ENCODE data around the gene CUX1.
"Not testable (repeated sequence)": the region's sequence is repeated elsewhere in the genome, so short reads cannot be mapped to it uniquely, and the experiment has no call there.

CUX1 gene

DNA sequence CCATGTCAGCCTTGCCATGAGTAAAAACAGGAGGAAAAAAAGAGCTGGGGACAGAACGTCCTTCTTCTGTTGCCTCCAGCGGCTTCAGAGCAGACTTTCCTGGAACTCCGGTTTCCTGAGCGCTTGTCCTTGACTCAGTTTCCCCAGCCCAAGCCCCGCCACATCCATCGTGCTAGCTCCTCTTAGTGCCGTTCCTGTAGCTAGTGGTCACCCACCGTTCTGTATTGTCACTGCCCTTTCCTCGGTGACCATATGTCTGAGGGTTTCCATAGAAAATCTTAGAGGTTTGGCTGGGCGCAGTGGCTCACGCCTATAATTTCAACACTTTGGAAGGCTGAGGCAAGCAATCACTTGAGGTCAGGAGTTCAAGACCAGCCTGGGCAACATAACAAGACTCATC lies 100.1 kb downstream of the CUX1 start:
- no peak for DNase-seq (ENCODE audit: low read depth)

DNA sequence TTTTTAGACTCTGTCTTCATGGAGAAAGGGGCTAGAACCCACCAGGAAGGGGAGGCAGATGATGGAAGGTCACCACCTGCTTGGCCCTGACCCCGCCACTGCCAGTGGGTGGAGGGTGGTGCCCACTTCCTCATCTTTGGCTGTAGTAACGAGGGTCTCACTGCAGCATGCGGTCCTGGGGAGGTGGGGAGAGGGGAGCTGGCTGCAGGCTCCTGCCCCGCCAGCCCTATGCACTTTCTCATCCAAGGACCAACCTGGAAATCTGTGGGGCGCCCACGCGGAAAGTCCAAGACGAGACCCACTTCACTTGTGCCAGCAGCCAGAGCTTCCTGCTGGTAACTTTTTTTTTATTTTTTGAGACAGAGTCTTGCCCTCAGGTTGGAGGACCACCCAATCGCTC lies 101.0 kb downstream of the CUX1 start:
- DNase-seq (ENCODE audit: low read depth), result no peak

DNA sequence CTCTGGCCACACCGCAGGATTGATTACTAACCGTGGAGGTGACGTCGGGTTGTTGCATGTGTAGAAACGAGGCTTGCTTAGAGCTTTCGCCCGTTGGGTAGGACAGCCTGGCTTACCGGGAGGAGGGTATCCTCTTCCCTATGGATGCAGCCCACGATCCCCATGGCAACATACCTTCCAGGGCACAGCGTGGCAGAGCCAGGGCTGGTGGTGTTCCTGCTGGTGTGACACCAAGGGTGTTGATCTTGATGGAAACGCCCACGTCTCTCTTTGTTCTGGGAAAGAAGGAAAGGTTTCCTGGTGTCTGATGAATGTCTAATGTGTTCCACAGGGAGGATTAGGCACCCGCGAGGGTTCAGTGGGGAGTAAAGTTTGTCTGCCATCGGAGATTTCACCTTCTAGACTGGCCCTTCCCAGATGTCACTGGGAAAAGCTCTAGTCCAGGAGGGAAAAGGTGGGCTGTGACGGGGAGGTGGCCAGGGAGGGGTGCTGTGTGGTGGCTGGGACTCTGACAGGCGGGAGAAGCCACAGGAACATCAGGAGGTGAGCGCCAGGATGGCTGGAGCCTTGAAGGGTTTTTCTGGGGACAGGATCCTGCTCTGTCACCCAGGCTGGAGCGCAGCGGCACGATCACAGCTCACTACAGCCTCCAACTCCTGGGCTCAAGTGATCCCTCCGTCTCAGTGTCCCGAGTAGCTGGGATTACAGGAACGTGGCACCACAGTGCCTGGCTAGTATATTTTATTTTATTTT lies 102.1 kb downstream of the CUX1 start:
- DNase-seq (ENCODE audit: low read depth), result no peak

DNA sequence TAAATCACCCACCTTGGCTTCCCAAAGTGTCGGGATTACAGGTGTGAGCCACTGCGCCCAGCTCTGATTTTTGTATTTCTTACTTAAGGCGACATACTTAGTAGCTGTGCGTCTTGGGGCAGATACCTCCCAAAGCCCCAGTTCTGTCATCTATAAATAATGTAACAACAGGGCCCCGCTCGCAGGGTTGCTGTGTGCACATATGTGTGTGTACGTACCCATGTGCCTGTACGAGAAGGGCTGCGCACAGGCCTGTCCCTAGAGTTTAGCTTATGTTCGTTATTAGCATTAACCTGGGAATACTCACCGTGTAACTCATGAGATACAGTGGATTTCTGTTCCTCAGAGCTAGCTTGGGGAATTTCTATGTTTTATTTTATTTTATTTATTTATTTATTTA lies 103.6 kb downstream of the CUX1 start:
- DNase-seq (ENCODE audit: low read depth), result no peak

DNA sequence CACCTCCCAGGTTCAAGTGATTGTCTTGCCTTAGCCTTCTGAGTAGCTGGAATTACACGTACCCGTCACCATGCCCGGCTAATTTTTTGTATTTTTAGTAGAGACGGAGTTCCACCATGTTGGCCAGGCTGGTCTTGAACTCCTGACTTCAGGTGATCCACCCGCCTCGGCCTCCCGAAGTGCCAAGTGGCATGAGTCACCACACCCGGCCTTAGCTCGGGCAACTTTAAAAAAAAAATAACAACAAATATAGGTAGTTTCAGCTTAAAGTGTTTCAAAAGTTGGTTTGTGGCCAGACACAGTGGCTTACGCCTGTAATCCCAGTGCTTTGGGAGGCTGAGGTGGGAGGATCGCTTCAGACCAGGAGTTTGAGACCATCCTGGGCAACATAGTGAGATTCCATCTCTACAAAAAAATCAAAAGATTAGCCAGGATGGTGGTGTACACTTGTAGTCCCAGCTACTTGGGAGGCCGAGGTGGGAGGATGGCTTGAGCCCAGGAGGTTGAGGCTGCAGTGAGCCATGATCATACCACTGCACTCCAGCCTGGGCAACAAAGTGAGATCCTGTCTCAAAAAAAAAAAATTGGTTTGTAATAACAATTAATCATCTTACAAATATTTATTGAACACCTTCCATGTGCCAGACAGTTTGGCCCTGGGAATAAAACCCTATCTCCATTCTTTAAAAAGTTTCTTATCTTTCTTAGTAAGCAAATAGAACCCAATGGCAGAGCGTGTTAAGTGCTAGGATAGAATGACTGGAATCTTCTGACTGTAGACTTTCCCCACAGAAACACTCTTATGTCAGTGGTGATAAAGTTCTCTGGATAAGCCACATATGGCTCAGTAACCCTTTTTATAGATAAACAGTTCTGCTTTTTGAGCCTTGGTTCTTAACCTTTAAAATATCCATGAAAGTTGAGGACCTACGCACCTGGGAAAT lies 104.4 kb downstream of the CUX1 start:
- DNase-seq (ENCODE audit: low read depth), result not testable (repeated sequence)

DNA sequence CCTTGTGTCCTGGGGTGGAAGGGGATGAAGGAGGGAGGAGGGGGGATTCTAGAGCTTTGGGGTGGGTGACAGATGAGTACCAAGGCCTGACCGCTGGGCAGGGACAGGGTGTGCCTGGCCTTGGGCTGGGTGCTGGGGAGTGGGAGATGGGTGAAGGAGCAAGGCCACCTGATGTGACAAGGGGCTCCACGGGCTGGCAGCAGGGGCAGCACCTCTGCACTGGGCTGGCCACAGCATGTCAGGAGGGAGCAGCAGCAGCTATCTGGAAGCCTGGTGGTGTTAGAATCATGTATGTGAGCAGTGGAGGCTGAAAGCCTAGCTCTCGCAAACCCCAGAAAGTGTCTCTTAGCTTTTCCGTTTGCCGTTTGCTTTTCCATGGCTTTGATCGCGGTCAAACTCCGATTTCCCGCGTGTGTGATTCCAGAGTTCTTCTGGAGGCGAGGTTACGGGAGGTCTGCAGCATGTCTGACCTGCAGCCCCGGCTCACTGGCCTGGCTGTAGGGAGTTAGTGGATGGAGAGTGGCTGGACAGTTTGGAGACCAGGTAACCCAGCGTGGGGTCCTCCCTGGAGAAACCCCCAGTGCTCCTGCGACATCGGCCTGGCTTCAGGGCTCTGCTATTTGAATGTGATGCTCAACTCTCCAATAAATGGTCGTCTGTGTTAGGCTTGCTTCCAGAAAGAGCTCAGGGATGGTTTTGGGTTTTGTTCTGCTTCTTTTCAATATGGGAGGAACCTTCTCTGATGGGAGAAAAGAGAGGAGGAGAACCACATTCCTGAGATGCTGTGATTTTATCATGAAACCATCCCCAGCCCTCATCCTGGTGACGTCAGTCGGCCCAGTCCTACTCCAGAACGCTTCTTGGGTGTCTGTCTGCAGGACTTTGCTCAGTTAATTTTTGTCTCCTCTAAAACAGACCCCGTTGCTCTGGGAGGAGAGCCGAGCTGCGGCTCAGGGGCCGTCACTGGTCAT lies 105.5 kb downstream of the CUX1 start:
- DNase-seq (ENCODE audit: low read depth), result no peak

DNA sequence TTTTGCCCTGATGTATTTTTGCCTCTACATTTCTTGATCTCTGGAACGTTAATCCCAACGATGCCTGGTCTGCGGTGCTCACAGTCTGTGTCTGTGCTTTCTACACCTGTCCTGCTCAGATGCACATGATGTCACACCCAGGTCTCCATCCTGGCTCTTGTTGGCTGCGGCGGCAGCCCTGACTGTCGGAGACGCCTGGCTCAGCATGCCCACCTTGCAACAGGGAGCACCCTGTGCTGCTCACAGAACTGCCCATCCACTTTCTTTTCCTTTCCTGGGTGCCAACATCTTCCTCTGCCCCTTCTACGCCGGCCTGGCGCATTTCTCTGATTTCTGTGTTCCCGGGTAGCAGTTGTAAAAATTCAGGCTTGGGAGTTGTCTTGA lies 106.2 kb downstream of the CUX1 start:
- no peak for DNase-seq (ENCODE audit: low read depth)

DNA sequence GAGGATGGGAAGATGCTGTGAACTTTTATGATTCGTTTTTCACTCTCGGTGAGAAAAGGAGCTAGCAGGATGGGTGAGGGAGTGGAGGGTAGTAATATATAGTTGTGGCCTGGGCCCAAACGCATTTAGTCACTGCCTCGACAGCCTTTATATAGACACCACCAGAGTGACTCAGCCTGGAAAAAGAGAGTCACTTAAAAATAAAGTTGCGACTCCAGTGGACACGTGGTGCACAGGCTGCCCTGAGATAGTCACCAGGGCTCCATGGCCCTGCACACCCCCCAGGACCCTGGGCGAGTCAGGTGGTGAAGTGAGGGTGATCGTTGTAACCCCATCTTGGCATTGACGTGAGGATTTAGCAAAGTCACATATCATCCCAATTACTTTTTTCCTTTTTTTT lies 106.7 kb downstream of the CUX1 start:
- no peak for DNase-seq (ENCODE audit: low read depth)

DNA sequence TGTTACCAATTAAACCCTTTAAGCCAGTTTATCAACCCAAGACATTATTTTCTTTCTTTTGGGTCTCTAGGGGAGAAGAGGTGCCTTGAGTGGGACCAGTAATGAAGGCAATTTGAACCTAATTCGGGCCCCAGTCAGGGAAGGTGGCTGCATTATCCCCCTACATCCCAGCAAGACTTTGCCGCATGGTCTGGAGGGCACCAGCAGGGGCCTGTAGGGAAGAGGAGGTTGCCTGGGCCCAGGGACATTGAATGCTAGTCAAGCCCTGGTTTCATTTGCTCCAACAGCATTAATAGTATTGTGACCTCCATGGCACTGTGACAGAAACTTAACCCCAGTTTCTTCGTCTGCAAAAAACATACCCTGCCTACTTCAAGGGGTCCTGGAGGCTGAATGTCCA lies 108.8 kb downstream of the CUX1 start:
- no peak for DNase-seq (ENCODE audit: low read depth)

DNA sequence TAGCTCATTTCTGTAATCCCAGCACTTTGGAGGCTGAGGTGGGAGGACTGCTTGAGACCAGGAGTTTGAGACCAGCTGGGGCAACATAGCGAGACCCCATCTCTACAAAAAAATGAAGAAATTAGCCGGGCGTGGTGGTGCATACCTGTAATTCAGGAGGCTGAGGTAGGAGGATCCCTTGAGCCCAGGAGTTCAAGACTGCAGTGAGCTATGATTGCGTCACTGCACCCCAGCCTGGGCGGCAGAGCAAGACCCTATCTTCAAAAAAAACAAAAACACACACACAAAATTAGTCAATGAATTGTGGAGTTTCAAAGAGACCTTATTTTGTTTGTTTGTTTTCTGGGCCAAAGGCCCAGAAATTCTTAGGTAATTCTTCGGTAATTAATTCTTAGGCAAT lies 110.0 kb downstream of the CUX1 start:
- DNase-seq (ENCODE audit: low read depth), result no peak

DNA sequence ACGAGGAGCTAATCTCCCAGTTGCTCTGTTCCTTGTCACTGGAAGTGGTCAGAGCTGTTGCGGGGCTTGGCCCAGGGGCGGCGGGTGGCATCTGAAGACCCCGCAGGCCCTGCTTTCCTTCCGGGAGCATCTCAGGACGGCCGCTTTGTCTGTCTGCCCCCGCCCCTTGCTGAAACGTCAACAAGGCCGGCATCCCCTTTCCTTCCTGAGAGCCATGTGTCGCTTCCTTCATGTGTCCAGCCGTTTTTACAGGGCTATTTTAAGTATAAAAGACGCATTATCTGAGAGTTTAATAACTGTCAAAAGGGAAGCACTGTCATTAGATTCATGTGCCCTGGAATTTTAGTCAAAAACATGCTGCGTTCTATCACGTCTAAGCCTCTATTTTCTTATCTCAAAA lies 110.4 kb downstream of the CUX1 start:
- no peak for DNase-seq (ENCODE audit: low read depth)

DNA sequence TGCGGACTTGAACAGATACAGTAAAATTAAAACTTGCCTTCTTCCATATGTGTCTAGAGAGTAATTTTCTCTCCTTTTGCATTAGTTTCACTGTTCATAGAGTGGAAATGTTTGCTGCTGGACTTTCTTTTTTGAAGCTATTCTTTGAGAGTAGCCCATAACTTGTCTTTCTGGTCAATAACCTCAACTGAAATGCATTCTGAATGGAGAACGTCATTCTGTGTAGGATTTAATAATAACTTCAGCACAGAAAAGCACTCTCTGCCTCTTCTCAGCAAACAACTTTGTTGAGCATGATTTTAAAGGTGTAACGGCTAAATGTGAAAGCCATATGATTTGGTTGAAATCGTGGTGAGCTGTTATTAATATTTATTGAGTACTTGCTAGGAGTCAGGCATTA lies 111.8 kb downstream of the CUX1 start:
- no peak for DNase-seq (ENCODE audit: low read depth)

DNA sequence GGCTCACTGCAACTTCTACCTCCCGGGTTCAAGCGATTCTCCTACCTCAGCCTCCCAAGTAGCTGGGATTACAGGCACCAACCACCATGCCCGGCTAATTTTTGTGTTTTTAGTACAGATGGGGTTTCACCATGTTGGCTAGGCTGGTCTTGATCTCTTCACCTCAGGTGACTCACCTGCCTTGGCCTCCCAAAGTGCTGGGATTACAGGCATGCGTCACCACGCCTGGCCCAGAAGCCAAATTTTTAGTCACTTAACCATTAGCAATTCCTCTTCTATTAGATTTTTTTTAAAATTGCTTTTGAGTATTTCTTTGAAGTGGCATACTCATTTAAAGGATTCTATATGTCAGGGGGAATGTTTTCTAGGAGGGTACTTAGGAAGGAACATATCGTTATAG lies 112.5 kb downstream of the CUX1 start:
- not testable (repeated sequence) for DNase-seq (ENCODE audit: low read depth)

DNA sequence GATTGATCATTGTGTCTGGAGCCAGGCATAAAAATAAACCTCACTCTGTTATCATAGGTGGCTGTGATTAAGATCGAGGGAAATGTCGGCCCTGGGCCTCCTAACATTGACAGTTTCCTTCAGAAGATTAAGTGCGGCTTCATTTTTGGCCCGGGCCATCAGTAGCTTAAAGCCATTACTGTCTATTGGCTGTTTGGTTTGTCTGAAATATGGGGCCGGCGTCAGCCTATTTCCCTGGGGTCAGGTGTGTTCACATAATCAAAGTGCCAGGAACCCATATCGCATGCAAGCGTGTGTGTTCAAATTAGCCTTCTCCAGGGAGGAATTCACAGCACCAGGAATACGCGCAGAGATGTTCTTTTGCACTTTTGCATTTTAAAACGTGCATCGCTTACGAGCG lies 114.7 kb downstream of the CUX1 start:
- DNase-seq (ENCODE audit: low read depth), result no peak

DNA sequence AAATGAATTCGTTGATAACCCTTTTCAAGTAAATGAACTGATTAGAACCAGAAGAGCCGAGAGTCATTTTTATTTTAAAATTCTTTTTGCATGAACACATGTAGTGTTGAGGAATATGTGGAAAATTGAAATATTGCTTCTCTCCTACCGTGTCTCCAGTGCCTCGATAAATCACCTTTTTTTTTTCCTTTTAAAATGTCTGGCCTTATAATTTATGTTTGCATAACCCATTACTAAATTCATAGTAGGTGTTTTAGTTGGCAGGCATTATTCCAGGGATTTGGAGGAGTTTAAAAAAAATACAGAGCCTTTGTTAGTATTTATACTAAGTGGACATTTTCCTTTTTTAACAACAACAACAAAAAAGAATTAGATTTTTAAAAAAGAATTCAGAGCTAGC lies 115.6 kb downstream of the CUX1 start:
- no peak for DNase-seq (ENCODE audit: low read depth)

DNA sequence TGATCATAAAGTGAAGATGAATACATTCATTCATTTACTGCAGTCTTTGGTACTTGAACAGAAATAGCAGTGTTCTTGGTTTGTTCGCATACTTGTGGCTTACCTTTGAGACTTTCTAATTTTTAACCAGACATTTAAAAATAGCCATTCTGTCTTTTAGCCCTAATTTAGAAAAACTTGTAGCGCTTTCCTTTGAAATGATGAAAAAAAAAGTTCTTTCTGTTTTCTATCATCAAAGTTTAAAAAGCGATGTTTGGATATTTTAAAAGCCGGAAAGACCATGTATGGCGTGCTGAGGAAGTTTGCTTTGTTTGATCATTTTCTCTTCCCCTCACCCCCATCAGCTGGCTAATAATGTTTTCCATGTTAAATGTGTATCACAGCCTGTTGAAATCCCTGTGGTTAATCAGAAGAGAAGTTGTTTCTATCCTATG lies 116.3 kb downstream of the CUX1 start:
- no peak for DNase-seq (ENCODE audit: low read depth)

DNA sequence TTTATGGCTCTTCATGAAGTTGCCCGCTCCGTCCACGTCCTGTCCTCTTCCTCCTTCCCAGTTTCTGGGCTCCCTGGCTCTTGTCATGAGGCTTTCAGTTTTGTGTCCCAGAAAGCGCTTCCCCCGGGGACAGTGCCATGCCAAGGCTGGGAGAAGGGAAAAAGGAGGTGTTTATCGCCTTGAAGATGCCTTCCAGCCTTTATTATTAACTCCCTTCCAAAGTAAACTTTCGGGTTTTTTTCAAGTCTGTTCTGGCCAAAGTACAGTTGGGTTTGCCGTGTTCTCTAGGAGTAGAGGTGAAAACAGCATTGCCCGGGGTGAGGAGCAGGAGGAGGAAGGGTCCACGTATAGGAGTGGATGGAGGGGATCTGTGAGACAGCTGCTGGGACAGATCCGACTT lies 117.2 kb downstream of the CUX1 start:
- DNase-seq (ENCODE audit: low read depth), result no peak

DNA sequence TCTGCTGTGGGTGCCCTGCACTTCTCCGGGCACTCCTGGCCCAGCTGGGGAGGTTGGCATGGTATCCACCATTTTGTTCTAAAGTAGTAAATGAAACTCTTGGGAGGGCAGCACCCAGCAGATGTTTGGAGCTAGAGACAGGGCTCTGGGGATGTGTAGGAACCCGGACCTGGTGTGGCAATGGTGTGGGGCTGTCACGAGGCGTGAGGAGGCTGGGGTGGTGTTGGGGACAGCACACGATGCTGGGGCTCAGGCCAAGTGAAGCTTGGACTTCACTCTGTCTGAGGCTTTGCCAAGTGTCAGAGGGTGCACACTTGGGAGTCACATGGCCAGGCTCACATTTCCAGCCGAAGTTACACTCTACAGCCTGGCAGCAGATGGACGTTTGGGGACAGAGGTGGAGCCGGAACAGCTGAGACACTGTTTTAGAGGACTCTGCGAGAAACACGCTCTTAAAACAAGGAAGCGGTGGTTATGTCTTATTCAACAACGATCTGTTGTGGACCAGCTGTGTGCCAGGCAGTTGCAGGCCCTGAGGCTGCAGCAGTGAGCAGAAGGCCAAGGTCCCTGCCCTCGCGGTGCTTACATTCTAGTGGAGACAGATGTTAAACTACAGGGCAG lies 118.2 kb downstream of the CUX1 start:
- no peak for DNase-seq (ENCODE audit: low read depth)

DNA sequence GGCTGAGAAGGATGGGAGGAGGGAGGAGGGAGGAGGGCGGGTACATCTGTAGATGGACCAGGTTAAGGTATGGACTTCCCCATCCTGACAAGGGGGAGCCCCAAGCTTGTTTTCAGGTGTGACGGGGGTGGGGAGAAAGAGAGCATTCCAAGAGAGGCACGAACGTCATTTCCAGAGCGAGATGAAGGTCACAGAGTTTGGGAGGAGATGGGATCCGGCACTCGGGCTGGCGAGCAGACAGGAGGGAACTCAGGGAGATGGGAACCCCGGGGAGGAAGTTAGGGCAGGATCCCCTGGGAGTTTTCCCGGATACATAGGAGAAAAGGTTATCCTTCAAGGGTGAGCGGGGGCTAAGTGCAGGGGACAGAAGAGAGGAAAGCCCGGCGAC lies 118.8 kb downstream of the CUX1 start:
- no peak for DNase-seq (ENCODE audit: low read depth)

DNA sequence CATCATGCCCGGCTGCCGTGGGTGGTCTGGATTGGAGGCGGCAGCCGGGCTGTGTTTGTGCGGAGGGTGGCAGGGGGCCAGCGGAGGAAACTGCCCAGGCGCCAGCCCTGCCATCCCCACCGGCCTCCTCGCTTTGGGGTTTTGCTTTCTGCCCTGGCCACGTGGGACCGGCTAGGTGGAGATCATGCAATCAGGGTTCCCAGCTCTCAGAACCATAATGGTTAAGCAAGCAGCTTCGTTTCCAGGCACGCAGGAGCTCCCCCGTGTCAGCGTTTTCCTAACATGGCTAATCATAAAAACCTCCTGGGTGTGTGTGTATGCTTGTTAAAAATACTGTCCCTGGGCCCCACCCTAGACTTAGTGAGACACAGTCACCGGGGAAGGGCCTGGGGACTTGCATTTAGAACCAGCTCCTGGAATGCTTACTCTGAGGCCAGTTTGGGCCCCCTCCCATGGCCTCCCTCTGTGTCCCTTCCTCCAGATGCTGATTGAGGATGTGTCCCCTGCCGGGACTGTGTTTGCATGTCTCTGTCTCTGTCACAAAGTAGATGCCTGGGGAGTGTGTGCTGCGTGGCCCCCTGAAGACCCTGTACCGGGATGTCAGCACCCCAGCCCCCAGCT lies 119.3 kb downstream of the CUX1 start:
- no peak for DNase-seq (ENCODE audit: low read depth)
